Measurements from ENCODE around the gene MYO1G. TPM values are rescaled to one million over a fixed set of nuclear protein-coding genes. Genes with fewer than 3 reads are reported as not detected.

MYO1G gene
- total RNA-seq, 1 experiment from 2014 or later = 0.57 TPM

DNA sequence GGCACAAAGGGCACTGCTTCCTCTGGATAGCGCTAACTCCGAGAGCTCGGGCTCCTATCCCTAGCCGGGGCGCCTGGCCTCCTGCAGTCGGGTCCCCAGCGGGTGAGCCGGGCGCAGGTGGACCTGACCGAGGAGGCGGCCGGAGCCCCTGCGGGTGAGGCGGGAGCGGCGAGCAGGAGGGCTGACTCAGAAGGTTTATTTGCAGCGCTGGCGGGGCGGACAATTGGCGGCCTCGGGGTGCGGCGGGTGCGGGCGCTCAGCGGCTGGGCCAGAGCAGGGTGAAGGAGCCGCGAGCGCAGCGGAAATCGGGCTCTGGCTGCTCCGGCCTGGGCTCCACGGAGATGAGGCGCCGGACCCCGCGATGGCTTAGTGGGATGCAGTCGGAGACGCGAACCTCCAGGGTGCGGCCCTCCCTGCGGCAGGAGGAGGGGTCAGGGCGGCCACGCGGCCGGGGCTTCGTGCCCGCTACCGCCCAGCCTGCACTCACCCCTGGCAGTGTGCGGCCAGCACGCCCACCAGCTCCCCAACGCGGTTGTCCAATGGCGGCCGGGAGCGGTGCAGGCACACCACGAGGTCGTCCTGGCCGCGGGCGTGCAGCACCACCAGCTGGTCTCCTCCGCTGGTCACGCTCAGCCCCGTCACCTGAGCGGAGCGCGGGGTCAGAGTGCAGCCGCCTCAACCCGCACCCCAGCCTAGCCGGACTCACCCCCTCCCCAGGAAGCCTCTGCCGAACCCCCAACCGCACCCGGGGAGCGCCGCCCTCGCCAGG lies 16.1 kb downstream of the MYO1G start:
- Mint-ChIP-seq H3K36me3 (ENCODE audit: insufficient read depth in 1 of 3, low read depth in 3 of 3) (no peaks in the 10 kb centered on the region; a peak in 1 of 7 replicates), H3K27me3 (ENCODE audit: low read depth) (peaks cover 30% of the 10 kb centered on the region), H3K27ac (no peak overlapping the region), H3K4me1 (peaks cover 0 to 5% of the 10 kb centered on the region in 2 experiments; a peak in 2 of 4 replicates), H3K4me3 (peak overlapping the region in 1 of 2 experiments; percentile 12; a peak in 1 of 5 replicates), H3K9me3 (no peaks in the 10 kb centered on the region)
- Histone ChIP-seq H4K20me1 (ENCODE audit: control insufficient read depth, insufficient read depth, insufficient read length) (no peaks in the 10 kb centered on the region), H3K23ac (ENCODE audit: insufficient read length, low read depth, low read length) (no peak overlapping the region), H3K4ac (ENCODE audit: low read depth, low read length) (no peak overlapping the region), H3K4me1 (ENCODE audit: insufficient read depth, low read length) (no peaks in the 10 kb centered on the region), H2BK15ac (ENCODE audit: low read depth, low read length) (no peak overlapping the region), H3K27ac (ENCODE audit: insufficient read length, low read depth, low read length) (no peak overlapping the region), H3K79me2 (ENCODE audit: insufficient read depth, low read length) (no peaks in the 10 kb centered on the region), H3K23me2 (ENCODE audit: insufficient read length, low read depth, low read length, poor library complexity, severe bottlenecking) (no peaks in the 10 kb centered on the region), H2BK5ac (ENCODE audit: insufficient read length, low read length) (no peak overlapping the region), H4K5ac (ENCODE audit: insufficient read length, low read depth, low read length) (no peak overlapping the region), H2BK20ac (ENCODE audit: low read depth, low read length, poor library complexity, severe bottlenecking) (no peak overlapping the region), H3K27me3 (ENCODE audit: insufficient read depth, low read length) (no peaks in the 10 kb centered on the region; the same call in 1 of the 2 replicates), H2BK12ac (ENCODE audit: insufficient read length, low read depth, low read length) (no peak overlapping the region), H3K4me2 (ENCODE audit: insufficient read depth, insufficient read length, low read length) (no peak overlapping the region), H2AK5ac (ENCODE audit: insufficient read length, low read length) (no peak overlapping the region), H3K18ac (ENCODE audit: insufficient read length, low read depth, low read length) (peak overlapping the region; percentile 21), H3K14ac (ENCODE audit: insufficient read depth, low read length) (peak overlapping the region; percentile 55; the same call in 1 of the 2 replicates), H2BK120ac (ENCODE audit: low read depth, low read length, poor library complexity, severe bottlenecking) (no peak overlapping the region), H3T11ph (ENCODE audit: low read length) (no peak overlapping the region), H3K56ac (ENCODE audit: insufficient read length, low read depth, low read length) (no peak overlapping the region), H4K8ac (replicated peaks; ENCODE audit: insufficient read length, low read depth, low read length) (no peak overlapping the region), H3K79me1 (ENCODE audit: insufficient read depth, low read depth, low read length, poor library complexity, severe bottlenecking) (no peaks in the 10 kb centered on the region), H2AFZ (ENCODE audit: low read length) (no peak overlapping the region), H3K9me3 (ENCODE audit: control insufficient read depth, low read depth, low read length) (no peaks in the 10 kb centered on the region), H4K91ac (ENCODE audit: insufficient read length, low read depth, low read length) (no peak overlapping the region), H3K9ac (ENCODE audit: extremely low read depth, insufficient read length, low read length) (no peak overlapping the region)
- TF ChIP-seq CTCF (conservative IDR thresholded peaks at IDR 0.05) = no peak
- DNase-seq = peak; percentile 62
- WGBS (ENCODE audit: extremely low coverage, insufficient read length, low lambda C conversion rate) = no CpG with 5 or more reads among the region's 76 CpGs

Data from H9 (cell line).